Peyer's patch (tissue), 4 donors: ENCODE data around the gene DCAF11. TPM values are rescaled to one million over a fixed set of nuclear protein-coding genes. Genes with fewer than 3 reads are reported as not detected.

Source experiments
- DNase-seq, 3 donors: peaks; one replicate each; pipeline ENCODE4 v3.0.0-alpha.2; 2017 to 2019
- H3K27ac ChIP-seq, 4 donors: fragments of 200-600 bp; sonication (generic); one replicate each; pipeline ENCODE4 v1.5.1; 2016 to 2019
- H3K27me3 ChIP-seq, 2 donors: fragments of 200-600 bp; sonication (generic); one replicate each; pipeline ENCODE4 v1.5.1; 2019
- H3K36me3 ChIP-seq, 3 donors: fragments of 200-600 bp; sonication (generic); one replicate each; pipeline ENCODE4 v1.5.1; 2016 to 2019
- H3K4me1 ChIP-seq, 4 donors: fragments of 200-600 bp; sonication (generic); one replicate each; pipeline ENCODE4 v1.5.1; 2016 to 2019
- H3K4me3 ChIP-seq, 4 donors: fragments of 200-600 bp; sonication (generic); 1 replicate in 3 of 4; 2 replicates in 1 of 4; pipeline ENCODE4 v1.5.1; 2016 to 2019; ENCODE audit warnings: mild to moderate bottlenecking in 1 of 4
- H3K9me3 ChIP-seq, 4 donors: fragments of 200-600 bp; sonication (generic); one replicate each; pipeline ENCODE4 v1.5.1; 2016 to 2019; ENCODE audit warnings: mild to moderate bottlenecking in 1 of 4
- CTCF ChIP-seq, 6 experiments: fragments of 450-650 bp in 4 of 6; fragments of 200-600 bp in 2 of 6; sonication (generic) in 1 of 6; IDR thresholded peaks; one replicate each; pipeline ENCODE4 v1.5.1; 2017 to 2019; ENCODE audit warnings: antibody characterized with exemption in 6 of 6, mild to moderate bottlenecking in 3 of 6, moderate library complexity in 1 of 6
- POLR2A ChIP-seq, 2 donors: fragments of 450-650 bp; IDR thresholded peaks; one replicate each; pipeline ENCODE4 v1.5.1; 2017; ENCODE audit warnings: antibody characterized with exemption in 2 of 2, mild to moderate bottlenecking in 2 of 2, moderate library complexity in 2 of 2
- total RNA-seq, 4 donors: library from RNA; depleted of rRNA; stranded (reverse); fragments of >200 nt; gene quantifications; one replicate each; pipeline ENCODE4 v1.1.0, GENCODE V29; 2016

Gene DCAF11
- total RNA-seq, 4 donors from 2014 or later, result 113 to 214 (median 176) TPM

GRCh38 chr14:24113801-24114531, 611 bp upstream of the DCAF11 start:
- no peaks in the 10 kb centered on the region for H3K9me3 ChIP-seq
- peaks cover 6 to 31% (median 10%) of the 10 kb centered on the region in 4 donors for H3K4me1 ChIP-seq
- peak; percentile 74 to 95 (median 94) for DNase-seq
- H3K27me3 ChIP-seq, result no peaks in the 10 kb centered on the region
- peak overlapping the region; percentile 94 to 99 (median 97) for H3K27ac ChIP-seq
- H3K36me3 ChIP-seq, result peaks cover 0 to 23% (median 0%) of the 10 kb centered on the region in 3 donors
- peak overlapping the region; percentile 50 to 89 (median 72) for H3K4me3 ChIP-seq
- peak; percentile 67 to 70 for TF ChIP-seq POLR2A (IDR thresholded peaks at IDR 0.05)
- peak in 1 of 6 experiments; percentile 10 for TF ChIP-seq CTCF (IDR thresholded peaks at IDR 0.05)

GRCh38 chr14:24115422-24116127, 998 bp downstream of the DCAF11 start:
- DNase-seq, result no peak
- TF ChIP-seq POLR2A (IDR thresholded peaks at IDR 0.05), result no peak
- no peak for TF ChIP-seq CTCF (IDR thresholded peaks at IDR 0.05)

GRCh38 chr14:24116128-24116814, 1.7 kb downstream of the DCAF11 start:
- peak overlapping the region; percentile 50 to 89 (median 72) for H3K4me3 ChIP-seq
- peaks cover 0 to 25% (median 10%) of the 10 kb centered on the region in 4 donors for H3K4me1 ChIP-seq
- H3K9me3 ChIP-seq, result no peaks in the 10 kb centered on the region
- H3K27ac ChIP-seq, result peak overlapping the region in 1 of 4 donors; percentile 99
- no peaks in the 10 kb centered on the region for H3K27me3 ChIP-seq
- H3K36me3 ChIP-seq, result peaks cover 0 to 46% (median 3%) of the 10 kb centered on the region in 3 donors
- TF ChIP-seq POLR2A (IDR thresholded peaks at IDR 0.05) (no peak), CTCF (IDR thresholded peaks at IDR 0.05) (no peak)
- DNase-seq, result no peak

More at GRCh38 chr14:24115422-24116127, 998 bp downstream of the DCAF11 start:
- H3K9me3 ChIP-seq, result no peaks in the 10 kb centered on the region
- H3K4me1 ChIP-seq, result peaks cover 0 to 25% (median 10%) of the 10 kb centered on the region in 4 donors
- peak overlapping the region; percentile 50 to 89 (median 72) for H3K4me3 ChIP-seq
- H3K36me3 ChIP-seq, result peaks cover 0 to 39% (median 3%) of the 10 kb centered on the region in 3 donors
- H3K27me3 ChIP-seq, result no peaks in the 10 kb centered on the region
- peak overlapping the region; percentile 94 to 99 (median 97) for H3K27ac ChIP-seq

GRCh38 chr14:24117179-24117578, 2.6 kb downstream of the DCAF11 start:
- DNase-seq, result no peak
- H3K36me3 ChIP-seq, result peaks cover 0 to 55% (median 3%) of the 10 kb centered on the region in 3 donors
- H3K9me3 ChIP-seq, result no peaks in the 10 kb centered on the region
- no peaks in the 10 kb centered on the region for H3K27me3 ChIP-seq
- no peak overlapping the region for H3K27ac ChIP-seq
- H3K4me1 ChIP-seq, result peaks cover 0 to 25% (median 10%) of the 10 kb centered on the region in 4 donors
- H3K4me3 ChIP-seq, result peak overlapping the region in 2 of 4 donors; percentile 63 to 89
- no peak for TF ChIP-seq CTCF (IDR thresholded peaks at IDR 0.05)
- no peak for TF ChIP-seq POLR2A (IDR thresholded peaks at IDR 0.05)

GRCh38 chr14:24119691-24120090, 5.1 kb downstream of the DCAF11 start:
- Histone ChIP-seq H3K4me1 (peaks cover 0 to 21% (median 8%) of the 10 kb centered on the region in 4 donors), H3K36me3 (peaks cover 0 to 80% (median 3%) of the 10 kb centered on the region in 3 donors), H3K9me3 (no peaks in the 10 kb centered on the region), H3K4me3 (no peak overlapping the region), H3K27ac (no peak overlapping the region), H3K27me3 (no peaks in the 10 kb centered on the region)
- no peak for DNase-seq
- TF ChIP-seq POLR2A (IDR thresholded peaks at IDR 0.05), result no peak
- TF ChIP-seq CTCF (IDR thresholded peaks at IDR 0.05), result no peak
